ENCODE data around the gene DNM3.

GRCh38 chr1:172335377-172335776 lies 494.1 kb downstream of the DNM3 start:
- TF ChIP-seq RAD21 (IDR thresholded peaks at IDR 0.05; ENCODE audit: low read depth) (no peak), EP300 (IDR thresholded peaks at IDR 0.05; ENCODE audit: borderline replicate concordance) (no peak), MAX (IDR thresholded peaks at IDR 0.05) (no peak)
